ENCODE measurements around the gene BCKDHB.

DNA sequence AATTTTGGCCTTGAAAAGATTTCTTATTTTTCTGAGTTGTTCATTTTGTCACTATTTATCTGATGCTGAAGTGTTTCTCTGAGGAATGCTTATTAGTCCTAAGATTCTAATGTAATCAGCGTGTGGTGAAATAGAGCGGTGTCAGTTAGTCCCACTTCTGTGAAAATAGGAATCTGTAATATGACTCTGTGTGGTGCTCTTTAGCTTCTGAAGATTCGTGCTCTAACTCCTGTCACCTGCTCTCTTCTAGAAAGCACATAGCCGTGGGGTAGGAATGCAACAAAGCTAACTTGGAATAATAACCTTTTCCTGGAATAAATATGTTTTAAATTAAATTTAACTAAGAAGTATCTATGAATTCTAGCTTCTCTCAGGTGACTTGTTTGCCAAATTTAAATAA lies 90.4 kb downstream of the BCKDHB start:
- TF ChIP-seq, protein P1, sequence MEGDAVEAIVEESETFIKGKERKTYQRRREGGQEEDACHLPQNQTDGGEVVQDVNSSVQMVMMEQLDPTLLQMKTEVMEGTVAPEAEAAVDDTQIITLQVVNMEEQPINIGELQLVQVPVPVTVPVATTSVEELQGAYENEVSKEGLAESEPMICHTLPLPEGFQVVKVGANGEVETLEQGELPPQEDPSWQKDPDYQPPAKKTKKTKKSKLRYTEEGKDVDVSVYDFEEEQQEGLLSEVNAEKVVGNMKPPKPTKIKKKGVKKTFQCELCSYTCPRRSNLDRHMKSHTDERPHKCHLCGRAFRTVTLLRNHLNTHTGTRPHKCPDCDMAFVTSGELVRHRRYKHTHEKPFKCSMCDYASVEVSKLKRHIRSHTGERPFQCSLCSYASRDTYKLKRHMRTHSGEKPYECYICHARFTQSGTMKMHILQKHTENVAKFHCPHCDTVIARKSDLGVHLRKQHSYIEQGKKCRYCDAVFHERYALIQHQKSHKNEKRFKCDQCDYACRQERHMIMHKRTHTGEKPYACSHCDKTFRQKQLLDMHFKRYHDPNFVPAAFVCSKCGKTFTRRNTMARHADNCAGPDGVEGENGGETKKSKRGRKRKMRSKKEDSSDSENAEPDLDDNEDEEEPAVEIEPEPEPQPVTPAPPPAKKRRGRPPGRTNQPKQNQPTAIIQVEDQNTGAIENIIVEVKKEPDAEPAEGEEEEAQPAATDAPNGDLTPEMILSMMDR (conservative IDR thresholded peaks at IDR 0.05) = no peak
- no peak for TF ChIP-seq ZFX (IDR thresholded peaks at IDR 0.05)
